OCI-LY3 (cell line): Measurements from ENCODE around the gene ARRDC1.

Source experiments
- H2AFZ ChIP-seq: fragments of 200-600, 300-600 bp; shearing (Covaris generic); 2 replicates; pipeline ENCODE4 v1.6.0; 2014; ENCODE audit warnings: antibody characterized with exemption, low read depth, low read length
- H3K27ac ChIP-seq: fragments of 200-600, 300-600 bp; sonication (generic); 2 replicates; pipeline ENCODE4 v1.5.1; 2014; ENCODE audit warnings: mild to moderate bottlenecking, low read length, moderate library complexity, mixed read lengths
- H3K27me3 ChIP-seq: fragments of 200-600, 300-600 bp; sonication (generic); 2 replicates; pipeline ENCODE4 v1.6.1; 2014; ENCODE audit warnings: low read depth, low read length, mixed read lengths
- H3K36me3 ChIP-seq: fragments of 200-600, 300-600 bp; sonication (generic); replicated peaks from 2 replicates; pipeline ENCODE3; 2014; ENCODE audit warnings: low read depth, low read length, mixed read lengths
- H3K4me1 ChIP-seq: fragments of 300-600, 200-600 bp; sonication (generic); 2 replicates; pipeline ENCODE4 v1.6.1; 2014; ENCODE audit warnings: low read length, mixed read lengths
- H3K4me2 ChIP-seq: fragments of 200-600, 300-600 bp; sonication (generic); 2 replicates; pipeline ENCODE4 v1.6.1; 2014; ENCODE audit warnings: low read length, mixed read lengths
- H3K4me3 ChIP-seq: fragments of 300-600, 200-600 bp; sonication (generic); 2 replicates; pipeline ENCODE4 v1.5.1; 2014; ENCODE audit warnings: antibody characterized with exemption, mild to moderate bottlenecking, low read length, moderate library complexity
- H3K79me2 ChIP-seq: fragments of 300-600, 200-600 bp; shearing (Covaris generic); 2 replicates; pipeline ENCODE4 v1.6.1; 2014; ENCODE audit warnings: mild to moderate bottlenecking, low read length, mixed read lengths
- H3K9ac ChIP-seq: fragments of 300-600, 200-600 bp; shearing (Covaris generic); 2 replicates; pipeline ENCODE4 v1.6.0; 2014; ENCODE audit warnings: mild to moderate bottlenecking, low read length, moderate library complexity
- H3K9me3 ChIP-seq: fragments of 200-600, 300-600 bp; shearing (Covaris generic); 2 replicates; pipeline ENCODE4 v1.6.1; 2014; ENCODE audit warnings: low read length, mixed read lengths; ENCODE audit not compliant: insufficient read depth
- H4K20me1 ChIP-seq: fragments of 200-600, 300-600 bp; sonication (generic); 2 replicates; pipeline ENCODE4 v1.6.1; 2016; ENCODE audit warnings: low read length, mixed read lengths; ENCODE audit not compliant: insufficient read depth
- EZH2phosphoT487 ChIP-seq: fragments of 200-600 bp; shearing (Covaris generic); IDR thresholded peaks from 2 replicates; pipeline ENCODE4 v1.6.1; 2018; ENCODE audit warnings: antibody characterized with exemption, mixed run types, low read depth
- TF ChIP-seq, protein P1 (sequence below): fragments of 200-600, 300-600 bp; sonication (generic); IDR thresholded peaks from 2 replicates; pipeline ENCODE4 v1.5.1; 2014; ENCODE audit warnings: antibody characterized with exemption, low read length, low read depth

Gene ARRDC1

DNA sequence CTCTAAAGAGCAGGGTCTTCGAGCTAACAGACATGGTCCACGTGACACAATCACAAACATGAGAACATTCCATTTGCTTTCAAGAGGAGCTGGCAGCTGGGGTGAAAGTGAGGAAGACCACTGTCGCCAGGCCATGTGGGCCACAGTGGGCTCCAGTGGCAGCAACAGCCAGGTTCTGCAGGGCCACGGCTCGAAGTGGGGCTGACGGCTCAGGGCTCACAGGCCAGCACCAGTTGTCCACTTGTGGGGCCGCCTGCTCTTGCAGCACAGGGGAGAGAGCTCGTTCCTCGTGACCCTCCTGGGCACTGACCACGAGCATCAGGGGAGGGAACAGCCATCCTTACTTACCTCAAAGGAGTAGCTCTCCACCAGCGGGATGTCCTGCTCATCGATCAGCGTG, 17.2 kb upstream of the ARRDC1 start:
- H3K9me3 ChIP-seq, result no peaks in the 10 kb centered on the region
- TF ChIP-seq EZH2phosphoT487, result no peak
- TF ChIP-seq, protein P1, sequence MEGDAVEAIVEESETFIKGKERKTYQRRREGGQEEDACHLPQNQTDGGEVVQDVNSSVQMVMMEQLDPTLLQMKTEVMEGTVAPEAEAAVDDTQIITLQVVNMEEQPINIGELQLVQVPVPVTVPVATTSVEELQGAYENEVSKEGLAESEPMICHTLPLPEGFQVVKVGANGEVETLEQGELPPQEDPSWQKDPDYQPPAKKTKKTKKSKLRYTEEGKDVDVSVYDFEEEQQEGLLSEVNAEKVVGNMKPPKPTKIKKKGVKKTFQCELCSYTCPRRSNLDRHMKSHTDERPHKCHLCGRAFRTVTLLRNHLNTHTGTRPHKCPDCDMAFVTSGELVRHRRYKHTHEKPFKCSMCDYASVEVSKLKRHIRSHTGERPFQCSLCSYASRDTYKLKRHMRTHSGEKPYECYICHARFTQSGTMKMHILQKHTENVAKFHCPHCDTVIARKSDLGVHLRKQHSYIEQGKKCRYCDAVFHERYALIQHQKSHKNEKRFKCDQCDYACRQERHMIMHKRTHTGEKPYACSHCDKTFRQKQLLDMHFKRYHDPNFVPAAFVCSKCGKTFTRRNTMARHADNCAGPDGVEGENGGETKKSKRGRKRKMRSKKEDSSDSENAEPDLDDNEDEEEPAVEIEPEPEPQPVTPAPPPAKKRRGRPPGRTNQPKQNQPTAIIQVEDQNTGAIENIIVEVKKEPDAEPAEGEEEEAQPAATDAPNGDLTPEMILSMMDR, result no peak
- H3K36me3 ChIP-seq, result peaks cover 28% of the 10 kb centered on the region
- peaks cover 28% of the 10 kb centered on the region for H3K79me2 ChIP-seq
- no peak overlapping the region for H3K27ac ChIP-seq
- peaks cover 8% of the 10 kb centered on the region for H3K4me1 ChIP-seq
- no peaks in the 10 kb centered on the region for H3K27me3 ChIP-seq
- H3K4me3 ChIP-seq, result no peak overlapping the region
- no peak overlapping the region for H2AFZ ChIP-seq
- H3K4me2 ChIP-seq, result no peak overlapping the region
- peaks cover 17% of the 10 kb centered on the region for H4K20me1 ChIP-seq
- no peak overlapping the region for H3K9ac ChIP-seq

DNA sequence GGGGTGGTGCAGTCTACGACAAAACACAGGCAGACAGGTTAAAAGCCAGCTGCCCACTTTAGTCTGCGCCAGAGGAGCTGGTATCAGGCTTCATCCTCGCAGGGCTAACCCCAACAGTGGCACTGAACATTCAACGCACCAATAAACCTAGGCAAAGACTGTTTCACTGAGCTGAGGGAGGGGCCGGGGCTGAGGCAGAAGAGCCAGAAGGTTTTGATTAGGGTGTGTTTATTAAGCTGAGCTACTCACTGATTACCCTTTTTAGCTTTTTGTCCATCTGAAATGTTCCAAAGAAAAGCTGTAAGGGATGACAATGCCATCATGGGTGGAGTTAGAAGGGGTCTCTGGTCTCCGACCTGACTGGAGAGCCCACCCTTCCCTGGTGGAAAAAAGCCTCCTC, 16.6 kb upstream of the ARRDC1 start:
- Histone ChIP-seq H2AFZ (no peak overlapping the region), H3K4me3 (peak overlapping the region; percentile 88), H3K79me2 (peaks cover 27% of the 10 kb centered on the region), H3K36me3 (peaks cover 28% of the 10 kb centered on the region), H3K4me2 (peak overlapping the region; percentile 95), H3K27me3 (no peaks in the 10 kb centered on the region), H3K9ac (peak overlapping the region; percentile 77), H3K9me3 (no peaks in the 10 kb centered on the region), H4K20me1 (peaks cover 12% of the 10 kb centered on the region), H3K4me1 (peaks cover 8% of the 10 kb centered on the region), H3K27ac (no peak overlapping the region)
- TF ChIP-seq EZH2phosphoT487, result no peak
- TF ChIP-seq, protein P1, result no peak

DNA sequence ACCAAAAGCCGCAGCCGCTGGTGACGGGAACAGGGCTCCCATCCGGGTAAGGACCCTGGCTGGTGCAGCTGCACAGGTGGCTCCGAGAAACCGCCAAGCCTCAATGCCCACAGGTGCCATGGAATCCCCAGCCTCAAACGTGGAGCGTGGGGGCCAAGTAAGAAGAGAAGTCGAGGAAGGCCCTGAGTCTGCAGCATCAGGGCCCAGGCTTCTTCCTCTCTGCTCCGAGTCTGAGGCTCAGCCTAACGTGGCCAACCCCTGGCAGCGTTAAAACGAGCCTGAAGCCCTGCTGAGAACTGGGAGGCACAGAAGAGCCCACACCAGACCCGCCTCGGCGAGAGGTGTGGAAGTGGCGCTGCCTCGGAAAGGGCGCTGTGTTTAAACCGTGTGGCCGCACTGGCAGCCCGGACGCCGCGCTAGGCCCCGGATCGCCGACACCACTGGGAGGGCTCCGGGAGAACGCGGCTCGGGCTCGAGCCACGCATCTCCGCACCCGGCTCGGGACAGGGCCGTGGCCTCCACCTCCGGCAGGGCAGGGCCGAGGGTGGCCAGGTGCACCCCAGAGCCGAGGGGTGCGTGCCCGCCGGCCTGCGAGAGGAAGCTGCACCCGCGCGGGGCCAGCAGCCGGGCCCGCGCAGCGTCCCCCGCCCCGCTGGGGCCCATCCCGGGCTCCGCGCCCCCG, 15.9 kb upstream of the ARRDC1 start:
- H3K4me3 ChIP-seq, result peak overlapping the region; percentile 88
- peaks cover 25% of the 10 kb centered on the region for H3K79me2 ChIP-seq
- H3K36me3 ChIP-seq, result peaks cover 27% of the 10 kb centered on the region
- H2AFZ ChIP-seq, result no peak overlapping the region
- no peaks in the 10 kb centered on the region for H3K9me3 ChIP-seq
- peaks cover 12% of the 10 kb centered on the region for H4K20me1 ChIP-seq
- peaks cover 8% of the 10 kb centered on the region for H3K4me1 ChIP-seq
- peak overlapping the region; percentile 77 for H3K9ac ChIP-seq
- H3K27me3 ChIP-seq, result no peaks in the 10 kb centered on the region
- H3K27ac ChIP-seq, result no peak overlapping the region
- peak overlapping the region; percentile 95 for H3K4me2 ChIP-seq
- TF ChIP-seq, protein P1, result no peak
- no peak for TF ChIP-seq EZH2phosphoT487

DNA sequence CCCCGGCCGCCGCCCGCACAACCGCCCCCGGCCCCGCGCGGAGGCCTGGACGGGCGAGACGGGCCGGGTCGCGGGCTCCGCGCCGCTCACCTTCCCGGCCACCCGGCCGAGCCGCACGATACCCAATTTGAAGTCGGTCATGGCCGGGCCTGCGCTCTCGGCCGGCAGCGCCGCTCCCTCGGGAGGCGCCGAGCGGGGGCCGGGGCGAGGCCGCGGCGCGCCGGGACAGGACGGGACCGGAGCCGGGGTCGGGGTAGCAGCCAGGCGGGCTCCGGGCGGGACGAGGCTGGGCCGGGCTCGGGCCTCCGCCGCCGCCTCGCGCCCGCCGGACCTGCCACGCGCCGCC, 15.4 kb upstream of the ARRDC1 start:
- peak overlapping the region; percentile 95; the same call in 1 of the 2 replicates for H3K4me2 ChIP-seq
- H3K4me1 ChIP-seq, result peaks cover 8% of the 10 kb centered on the region
- peaks cover 24% of the 10 kb centered on the region for H3K36me3 ChIP-seq
- peaks cover 12% of the 10 kb centered on the region for H4K20me1 ChIP-seq
- peaks cover 25% of the 10 kb centered on the region for H3K79me2 ChIP-seq
- H3K27me3 ChIP-seq, result no peaks in the 10 kb centered on the region
- H3K9ac ChIP-seq, result peak overlapping the region; percentile 77
- H3K9me3 ChIP-seq, result no peaks in the 10 kb centered on the region
- no peak overlapping the region for H3K27ac ChIP-seq
- H2AFZ ChIP-seq, result no peak overlapping the region
- no peak for TF ChIP-seq EZH2phosphoT487
- TF ChIP-seq, protein P1, result no peak
- peak overlapping the region; percentile 88 for H3K4me3 ChIP-seq
